Measurements from ENCODE around the gene CPT2.
A peak's percentile ranks its signal among the peaks of the same experiment; 100 is the strongest.
"Not testable (repeated sequence)": the region's sequence is repeated elsewhere in the genome, so short reads cannot be mapped to it uniquely, and the experiment has no call there.

Gene CPT2

GRCh38 chr1:53189061-53189460 is 7.6 kb upstream of the CPT2 start:
- no peak overlapping the region for H3K27ac ChIP-seq
- no peak for TF ChIP-seq ZFX (IDR thresholded peaks at IDR 0.05)
- no peak for TF ChIP-seq CTCF (conservative IDR thresholded peaks at IDR 0.05)

GRCh38 chr1:53190210-53190611 is 6.4 kb upstream of the CPT2 start:
- no peak overlapping the region for H3K27ac ChIP-seq
- TF ChIP-seq ZFX (IDR thresholded peaks at IDR 0.05) = no peak
- TF ChIP-seq CTCF (conservative IDR thresholded peaks at IDR 0.05) = no peak

DNA sequence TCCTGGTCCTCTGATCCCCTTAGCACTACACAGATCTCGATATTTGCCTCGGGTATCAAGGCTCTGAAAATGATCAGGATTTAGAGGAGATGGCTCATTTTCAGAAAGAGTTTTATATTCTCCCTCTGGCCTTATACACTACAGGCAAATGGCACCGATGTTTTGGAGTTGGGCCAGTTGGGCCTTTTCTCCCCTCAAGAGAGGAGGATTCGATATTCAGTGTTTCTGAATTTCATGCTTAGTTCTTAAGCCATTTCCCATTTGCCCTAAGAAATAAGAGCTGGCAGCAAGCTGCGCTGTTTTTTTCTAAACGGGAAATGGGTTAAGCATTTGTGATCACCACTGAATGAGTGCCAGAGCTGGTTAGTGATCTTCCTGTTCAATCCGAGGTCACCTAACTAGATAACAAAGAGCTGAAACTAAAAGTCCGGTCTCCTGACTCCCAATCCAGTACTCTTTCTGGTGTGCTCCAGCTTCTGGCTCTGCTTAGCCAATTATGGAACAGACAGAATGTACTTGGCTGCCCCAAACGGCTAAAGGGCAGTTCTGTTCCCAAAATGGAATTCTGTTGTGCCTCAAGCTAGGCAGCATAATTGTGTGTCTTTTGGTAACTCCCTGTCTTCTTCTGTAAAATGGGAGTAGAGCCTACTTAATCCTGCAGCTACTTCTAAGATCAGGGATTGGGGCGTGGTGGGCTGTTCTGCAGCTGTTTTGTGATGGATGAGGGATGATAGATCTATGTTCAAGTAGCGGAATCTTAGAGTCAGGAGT is 1.2 kb upstream of the CPT2 start:
- no peak for TF ChIP-seq ZFX (IDR thresholded peaks at IDR 0.05)
- no peak for TF ChIP-seq CTCF (conservative IDR thresholded peaks at IDR 0.05)
- peak overlapping the region; percentile 98; the same call in 1 of the 2 replicates for H3K27ac ChIP-seq

DNA sequence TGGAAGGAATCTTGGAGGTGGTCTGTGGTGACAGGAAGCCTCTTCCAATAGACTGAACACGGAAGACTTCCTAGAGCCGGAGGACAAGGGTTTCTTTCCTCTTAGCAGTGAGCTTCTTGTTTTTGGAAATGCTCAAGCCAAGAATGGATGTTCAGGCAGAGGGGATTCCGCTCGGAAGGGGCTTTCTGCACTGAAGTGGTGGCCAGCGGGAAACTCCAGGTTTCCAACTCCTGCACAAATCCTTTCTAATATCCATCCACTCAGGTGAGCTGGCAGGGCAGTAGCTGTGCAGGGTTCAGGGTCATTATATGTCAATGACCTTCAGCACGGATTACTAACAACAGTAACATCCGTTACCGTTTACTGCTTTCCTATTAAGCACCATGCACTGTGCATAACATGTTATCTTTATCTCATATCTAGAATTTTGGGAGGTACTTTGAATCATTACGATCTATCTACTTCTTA is 573 bp upstream of the CPT2 start:
- H3K27ac ChIP-seq = peak overlapping the region; percentile 98
- TF ChIP-seq ZFX (IDR thresholded peaks at IDR 0.05) (no peak), CTCF (conservative IDR thresholded peaks at IDR 0.05) (no peak)

DNA sequence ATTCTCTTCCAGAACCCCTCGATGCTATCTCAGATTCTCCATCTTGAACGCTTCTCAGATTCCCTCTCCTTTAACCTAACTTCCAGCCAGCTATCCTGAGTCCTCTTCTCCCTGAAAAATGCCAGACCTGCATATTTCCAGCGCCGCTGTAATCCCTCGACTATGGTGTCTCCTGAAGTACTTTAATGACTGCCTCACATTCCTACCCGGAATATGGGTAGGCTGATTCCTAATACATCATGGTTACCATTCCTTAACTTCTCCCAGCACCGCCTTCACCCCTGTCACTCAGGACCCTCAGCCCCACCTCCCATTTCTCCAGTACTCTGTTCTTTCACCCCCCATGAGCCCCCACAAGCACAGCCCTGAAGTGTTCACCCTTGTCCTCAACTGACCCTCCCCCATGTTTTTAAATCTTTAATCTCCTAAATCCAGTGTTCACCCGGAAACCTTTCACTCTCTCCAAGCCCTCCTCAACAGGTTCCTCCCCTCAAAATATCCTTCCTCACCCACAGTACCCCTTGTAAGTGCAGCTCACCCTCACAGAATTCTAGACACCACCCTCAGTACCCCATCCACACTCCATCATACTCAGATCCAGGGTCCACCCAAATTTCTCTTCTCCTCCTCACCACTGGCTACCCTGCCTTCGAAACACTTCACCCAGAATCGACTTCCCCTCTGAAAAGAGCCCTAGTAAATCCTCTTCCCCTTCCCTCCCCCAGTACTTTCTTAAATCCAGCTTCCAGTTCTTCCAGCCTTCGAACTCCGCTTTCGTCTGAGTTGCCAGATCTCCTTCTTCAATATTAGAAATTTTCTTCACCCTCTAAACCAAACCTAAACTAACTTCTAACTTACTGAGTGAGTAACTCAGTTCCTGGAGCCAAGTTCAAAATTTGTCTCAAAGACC is 922 bp downstream of the CPT2 start:
- peak overlapping the region; percentile 98 for H3K27ac ChIP-seq

GRCh38 chr1:53198241-53198651 is 1.6 kb downstream of the CPT2 start:
- no peak overlapping the region; the same call in 1 of the 2 replicates for H3K27ac ChIP-seq
- no peak for TF ChIP-seq ZFX (IDR thresholded peaks at IDR 0.05)
- no peak for TF ChIP-seq CTCF (conservative IDR thresholded peaks at IDR 0.05)

More for the DNA sequence above, 922 bp downstream of the CPT2 start:
- TF ChIP-seq CTCF (conservative IDR thresholded peaks at IDR 0.05) (no peak), ZFX (IDR thresholded peaks at IDR 0.05) (no peak)

DNA sequence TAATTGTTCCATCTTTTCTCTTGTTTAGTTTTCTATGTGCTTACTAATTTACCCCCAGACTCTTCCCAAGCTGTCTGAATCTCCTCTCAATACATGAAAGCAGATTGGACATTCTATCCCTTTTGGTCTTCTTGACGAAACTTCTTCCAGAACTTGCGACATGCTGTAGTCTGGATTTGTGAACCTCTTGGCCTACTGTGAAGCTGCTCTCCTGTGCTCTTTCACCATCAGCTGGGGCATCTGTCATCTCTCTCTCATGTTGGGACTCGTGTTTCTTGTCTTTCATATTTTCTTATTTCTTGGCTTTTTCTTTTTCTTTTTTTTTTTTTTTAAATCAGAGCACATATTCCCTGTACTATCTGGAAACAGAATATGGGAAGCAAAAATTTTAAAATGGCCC is 6.8 kb downstream of the CPT2 start:
- no peak overlapping the region for H3K27ac ChIP-seq
- TF ChIP-seq CTCF (conservative IDR thresholded peaks at IDR 0.05) = no peak

DNA sequence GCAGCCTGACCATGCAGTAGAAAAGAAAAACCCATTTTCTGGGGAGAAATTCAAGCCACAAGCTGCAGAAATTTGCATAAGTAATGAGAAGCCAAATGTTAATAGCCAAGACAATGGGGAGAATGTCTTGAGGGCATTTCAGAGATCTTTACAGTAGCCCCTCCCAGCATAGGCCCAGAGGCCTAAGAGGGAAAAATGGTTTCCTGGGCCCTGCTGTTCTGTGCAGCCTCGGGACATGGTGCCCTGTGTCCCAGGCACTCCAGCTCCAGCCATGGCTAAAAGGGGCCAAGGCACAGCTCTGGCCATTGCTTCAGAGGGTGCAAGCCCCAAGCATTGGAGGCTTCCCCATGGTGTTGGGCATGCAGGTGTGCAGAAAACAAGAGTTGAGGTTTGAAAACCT is 8.9 kb downstream of the CPT2 start:
- H3K27ac ChIP-seq = not testable (repeated sequence)

- H3K27ac ChIP-seq = not testable (repeated sequence)
Measured at GRCh38 chr1:53206083-53206685, 9.6 kb downstream of the CPT2 start.

All from C4-2B (cell line).